Muscle layer of colon (tissue), 2 donors: Measurements from ENCODE around the gene TMPRSS4.

Experiments used
- H3K27ac ChIP-seq: one replicate; pipeline ENCODE4 v1.7.0; 2013; ENCODE audit warnings: low read depth, mild to moderate bottlenecking, low read length, moderate library complexity
- H3K27me3 ChIP-seq, 2 donors: one replicate each; pipeline ENCODE4 v1.7.0; 2013; ENCODE audit warnings: low read length in 2 of 2, mild to moderate bottlenecking in 2 of 2; ENCODE audit not compliant: insufficient read depth in 2 of 2, control insufficient read depth in 1 of 2
- H3K36me3 ChIP-seq: one replicate; pipeline ENCODE4 v1.7.0; 2013; ENCODE audit warnings: mild to moderate bottlenecking, low read length; ENCODE audit not compliant: insufficient read depth
- H3K4me1 ChIP-seq: one replicate; pipeline ENCODE4 v1.7.0; 2013; ENCODE audit warnings: mild to moderate bottlenecking, low read length; ENCODE audit not compliant: insufficient read depth
- H3K4me3 ChIP-seq, 2 donors: one replicate each; pipeline ENCODE4 v1.7.0; 2013; ENCODE audit warnings: low read length in 2 of 2, low read depth in 1 of 2, mild to moderate bottlenecking in 1 of 2, moderate library complexity in 1 of 2
- H3K9ac ChIP-seq: one replicate; pipeline ENCODE4 v1.7.0; 2013; ENCODE audit warnings: low read length
- H3K9me3 ChIP-seq: one replicate; pipeline ENCODE4 v1.7.0; 2013; ENCODE audit warnings: mild to moderate bottlenecking, low read length
- donor health status: abdominal sarcoma.
- donor health status: Adenocarcinoma of cecum.

The TMPRSS4 gene

GRCh38 chr11:118111744-118112035 lies 34.8 kb downstream of the TMPRSS4 start:
- no peak overlapping the region for H3K27ac ChIP-seq

GRCh38 chr11:118112711-118113430 lies 36.0 kb downstream of the TMPRSS4 start:
- no peaks in the 10 kb centered on the region for H3K4me1 ChIP-seq
- no peak overlapping the region for H3K4me3 ChIP-seq
- no peaks in the 10 kb centered on the region for H3K27me3 ChIP-seq
- no peaks in the 10 kb centered on the region for H3K9me3 ChIP-seq
- H3K36me3 ChIP-seq: no peaks in the 10 kb centered on the region
- no peak overlapping the region for H3K9ac ChIP-seq
- no peak overlapping the region for H3K27ac ChIP-seq

More at GRCh38 chr11:118111744-118112035, 34.8 kb downstream of the TMPRSS4 start:
- Histone ChIP-seq H3K4me3 (no peak overlapping the region), H3K9ac (no peak overlapping the region), H3K36me3 (no peaks in the 10 kb centered on the region), H3K4me1 (no peaks in the 10 kb centered on the region), H3K27me3 (no peaks in the 10 kb centered on the region), H3K9me3 (no peaks in the 10 kb centered on the region)

GRCh38 chr11:118114266-118114665 lies 37.4 kb downstream of the TMPRSS4 start:
- Histone ChIP-seq H3K4me1 (no peaks in the 10 kb centered on the region), H3K4me3 (no peak overlapping the region), H3K9me3 (no peaks in the 10 kb centered on the region), H3K27ac (no peak overlapping the region), H3K36me3 (no peaks in the 10 kb centered on the region), H3K27me3 (no peaks in the 10 kb centered on the region), H3K9ac (no peak overlapping the region)

- no peaks in the 10 kb centered on the region for H3K36me3 ChIP-seq
- H3K4me1 ChIP-seq: no peaks in the 10 kb centered on the region
- H3K9ac ChIP-seq: no peak overlapping the region
- H3K27ac ChIP-seq: no peak overlapping the region
- H3K9me3 ChIP-seq: no peaks in the 10 kb centered on the region
- H3K27me3 ChIP-seq: no peaks in the 10 kb centered on the region
- H3K4me3 ChIP-seq: no peak overlapping the region
These were observed 38.2 kb downstream of the TMPRSS4 start for GRCh38 chr11:118115048-118115447.

GRCh38 chr11:118117790-118118601 lies 41.1 kb downstream of the TMPRSS4 start:
- Histone ChIP-seq H3K9ac (no peak overlapping the region), H3K4me1 (no peaks in the 10 kb centered on the region), H3K27ac (no peak overlapping the region), H3K9me3 (no peaks in the 10 kb centered on the region), H3K36me3 (no peaks in the 10 kb centered on the region), H3K27me3 (no peaks in the 10 kb centered on the region), H3K4me3 (no peak overlapping the region)

DNA sequence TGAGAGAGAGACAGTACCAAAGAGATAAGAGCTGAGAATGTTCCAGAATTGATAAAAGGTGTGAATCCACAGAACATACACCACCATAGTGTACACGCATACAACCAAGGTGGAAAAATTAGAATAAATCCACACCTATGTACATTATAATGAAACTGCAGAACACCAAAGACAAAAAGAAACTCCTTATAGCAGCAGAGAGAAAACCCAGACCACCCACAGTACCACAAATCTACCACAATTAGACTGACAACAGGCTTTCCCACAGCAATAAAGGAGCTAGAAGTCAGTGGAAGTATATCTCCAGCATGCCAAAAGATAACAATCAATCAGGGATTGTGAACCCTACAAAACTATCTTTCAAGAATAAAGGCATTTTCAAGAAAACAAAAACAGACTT lies 43.9 kb downstream of the TMPRSS4 start:
- Histone ChIP-seq H3K27ac (no peak overlapping the region), H3K9ac (no peak overlapping the region), H3K4me3 (no peak overlapping the region), H3K4me1 (no peaks in the 10 kb centered on the region), H3K36me3 (no peaks in the 10 kb centered on the region), H3K27me3 (no peaks in the 10 kb centered on the region), H3K9me3 (no peaks in the 10 kb centered on the region)

- no peak overlapping the region for H3K9ac ChIP-seq
- no peak overlapping the region for H3K4me3 ChIP-seq
- H3K9me3 ChIP-seq: no peaks in the 10 kb centered on the region
- no peaks in the 10 kb centered on the region for H3K36me3 ChIP-seq
- no peak overlapping the region for H3K27ac ChIP-seq
- peaks cover 7% of the 10 kb centered on the region for H3K4me1 ChIP-seq
- no peaks in the 10 kb centered on the region for H3K27me3 ChIP-seq
These were observed 48.2 kb downstream of the TMPRSS4 start for GRCh38 chr11:118124929-118125535.

- Histone ChIP-seq H3K4me3 (no peak overlapping the region), H3K4me1 (peaks cover 7% of the 10 kb centered on the region), H3K9ac (no peak overlapping the region), H3K27me3 (no peaks in the 10 kb centered on the region), H3K36me3 (no peaks in the 10 kb centered on the region), H3K9me3 (no peaks in the 10 kb centered on the region), H3K27ac (no peak overlapping the region)
These were observed 49.4 kb downstream of the TMPRSS4 start for GRCh38 chr11:118126082-118126838.

DNA sequence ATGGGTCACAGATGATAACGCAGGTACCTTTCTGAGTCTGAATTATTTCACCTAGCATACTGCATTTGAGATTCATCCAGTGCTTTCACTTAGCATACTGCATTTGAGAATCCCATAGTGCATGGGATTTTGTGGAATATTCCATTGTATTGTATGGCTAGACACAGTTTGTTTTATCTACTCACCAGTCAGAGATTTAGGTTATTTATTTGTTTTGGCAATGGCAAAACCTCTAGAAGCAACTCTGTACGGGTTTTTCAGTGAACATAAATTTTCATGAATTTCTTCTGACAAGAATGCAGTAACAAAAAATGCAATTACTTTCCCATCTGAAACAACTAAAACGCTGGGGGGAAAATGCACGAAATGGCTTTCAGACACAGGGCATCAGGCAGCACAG lies 51.4 kb downstream of the TMPRSS4 start:
- no peaks in the 10 kb centered on the region for H3K27me3 ChIP-seq

GRCh38 chr11:118128721-118129470 lies 52.0 kb downstream of the TMPRSS4 start:
- Histone ChIP-seq H3K4me1 (peaks cover 7% of the 10 kb centered on the region), H3K9me3 (no peaks in the 10 kb centered on the region), H3K27ac (no peak overlapping the region), H3K27me3 (no peaks in the 10 kb centered on the region), H3K9ac (no peak overlapping the region), H3K4me3 (no peak overlapping the region), H3K36me3 (no peaks in the 10 kb centered on the region)

More for the DNA sequence above, 51.4 kb downstream of the TMPRSS4 start:
- Histone ChIP-seq H3K36me3 (no peaks in the 10 kb centered on the region), H3K27ac (no peak overlapping the region), H3K4me1 (peaks cover 7% of the 10 kb centered on the region), H3K4me3 (no peak overlapping the region), H3K9me3 (no peaks in the 10 kb centered on the region), H3K9ac (no peak overlapping the region)
